Measurements from ENCODE around the gene TUBA1A. TPM values are rescaled to one million over a fixed set of nuclear protein-coding genes. Genes with fewer than 3 reads are reported as not detected.
A peak's percentile ranks its signal among the peaks of the same experiment; 100 is the strongest.

Gene TUBA1A
- total and polyA plus RNA-seq, 2 donors from 2014 or later, result 94.3 to 128 TPM

DNA sequence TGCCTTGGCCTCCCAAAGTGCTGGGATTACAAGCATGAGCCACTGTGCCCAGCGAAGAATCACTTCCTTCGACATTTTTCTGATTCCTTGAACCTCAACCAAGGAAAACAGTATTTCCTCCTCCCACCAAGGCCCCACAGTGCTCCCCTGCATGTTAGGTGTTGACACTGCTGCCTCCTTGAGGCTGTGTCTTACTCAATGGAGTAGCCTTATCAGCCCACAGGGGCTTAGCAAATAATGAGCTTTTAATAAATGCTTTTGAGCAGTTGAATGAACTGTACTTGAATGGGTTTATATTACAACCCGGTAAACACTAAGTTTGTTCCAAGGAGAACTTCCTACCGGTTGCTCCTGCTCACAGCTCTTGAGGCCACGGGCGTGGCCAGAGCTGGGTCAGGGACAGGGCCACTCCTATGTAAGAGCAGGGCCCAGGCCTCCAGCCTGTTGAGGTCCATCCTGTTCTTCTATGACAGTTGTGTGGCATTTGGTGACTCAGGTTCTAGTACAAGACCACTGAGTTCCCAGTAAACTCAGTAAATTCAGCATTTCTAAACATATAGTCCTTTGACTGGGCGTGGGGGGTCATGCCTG, 36.8 kb upstream of the TUBA1A start:
- Histone ChIP-seq H3K4me1 (ENCODE audit: control insufficient read depth in 2 of 3, insufficient read depth in 2 of 3, low read depth in 1 of 3, low read length in 3 of 3) (no peaks in the 10 kb centered on the region), H3K9me3 (ENCODE audit: control insufficient read depth in 2 of 3, insufficient read depth in 1 of 3, low read length in 3 of 3) (no peaks in the 10 kb centered on the region), H3K36me3 (ENCODE audit: control insufficient read depth in 2 of 3, insufficient read depth in 3 of 3, low read length in 3 of 3) (no peaks in the 10 kb centered on the region), H3K27me3 (ENCODE audit: control insufficient read depth, insufficient read depth, low read length) (no peaks in the 10 kb centered on the region), H3K9ac (ENCODE audit: low read length in 3 of 3) (no peak overlapping the region), H3K27ac (ENCODE audit: low read depth in 2 of 2, low read length in 2 of 2) (no peak overlapping the region), H3K4me3 (ENCODE audit: low read length in 3 of 3) (no peak overlapping the region)
- intact Hi-C loops (cut with DNase I), result no loop called here
- TF ChIP-seq, protein P1, sequence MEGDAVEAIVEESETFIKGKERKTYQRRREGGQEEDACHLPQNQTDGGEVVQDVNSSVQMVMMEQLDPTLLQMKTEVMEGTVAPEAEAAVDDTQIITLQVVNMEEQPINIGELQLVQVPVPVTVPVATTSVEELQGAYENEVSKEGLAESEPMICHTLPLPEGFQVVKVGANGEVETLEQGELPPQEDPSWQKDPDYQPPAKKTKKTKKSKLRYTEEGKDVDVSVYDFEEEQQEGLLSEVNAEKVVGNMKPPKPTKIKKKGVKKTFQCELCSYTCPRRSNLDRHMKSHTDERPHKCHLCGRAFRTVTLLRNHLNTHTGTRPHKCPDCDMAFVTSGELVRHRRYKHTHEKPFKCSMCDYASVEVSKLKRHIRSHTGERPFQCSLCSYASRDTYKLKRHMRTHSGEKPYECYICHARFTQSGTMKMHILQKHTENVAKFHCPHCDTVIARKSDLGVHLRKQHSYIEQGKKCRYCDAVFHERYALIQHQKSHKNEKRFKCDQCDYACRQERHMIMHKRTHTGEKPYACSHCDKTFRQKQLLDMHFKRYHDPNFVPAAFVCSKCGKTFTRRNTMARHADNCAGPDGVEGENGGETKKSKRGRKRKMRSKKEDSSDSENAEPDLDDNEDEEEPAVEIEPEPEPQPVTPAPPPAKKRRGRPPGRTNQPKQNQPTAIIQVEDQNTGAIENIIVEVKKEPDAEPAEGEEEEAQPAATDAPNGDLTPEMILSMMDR (IDR thresholded peaks at IDR 0.05; ENCODE audit: borderline replicate concordance, extremely low read depth, insufficient read depth), result no peak
- no peak for FAIRE-seq
- DNase-seq, result no peak

DNA sequence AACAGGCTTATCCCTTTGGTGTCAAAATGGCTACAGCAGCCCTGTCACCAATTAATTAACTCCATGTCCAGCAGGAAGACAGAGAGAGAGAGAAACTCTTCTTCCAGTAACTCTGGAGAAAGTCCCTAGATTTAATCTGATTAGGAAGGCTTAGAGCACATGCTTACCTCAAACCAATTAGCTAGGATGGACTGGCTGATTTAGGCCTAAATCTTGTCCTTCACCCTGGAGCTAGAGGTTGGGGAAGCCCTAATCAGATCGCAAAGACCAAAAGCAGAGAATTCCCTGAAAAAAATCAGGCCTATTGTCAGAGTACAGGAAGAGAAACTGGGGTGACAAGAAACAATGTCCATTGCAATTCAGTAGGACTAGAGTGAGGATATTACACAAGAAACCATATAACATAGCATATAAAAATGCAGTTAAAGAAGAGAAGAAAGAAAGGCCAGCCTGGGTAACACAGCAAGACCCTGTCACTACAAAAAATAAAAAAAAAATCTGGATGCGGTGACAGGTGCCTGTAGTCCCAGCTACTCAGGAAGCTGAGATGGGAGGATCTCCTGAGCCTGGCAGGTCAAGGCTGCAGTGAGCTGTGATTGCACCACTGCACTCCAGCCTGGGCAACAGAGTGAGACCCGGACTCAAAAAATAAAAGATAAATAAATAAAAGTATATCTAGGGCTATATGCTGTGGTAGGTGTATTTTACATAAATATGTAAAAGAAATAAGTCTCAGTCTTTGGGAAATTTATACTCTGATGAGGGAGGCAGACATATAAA, 34.9 kb upstream of the TUBA1A start:
- H3K27ac ChIP-seq (ENCODE audit: low read depth in 2 of 2, low read length in 2 of 2), result no peak overlapping the region
- TF ChIP-seq, protein P1 (IDR thresholded peaks at IDR 0.05; ENCODE audit: borderline replicate concordance, extremely low read depth, insufficient read depth), result no peak
- H3K4me1 ChIP-seq (ENCODE audit: control insufficient read depth in 2 of 3, insufficient read depth in 2 of 3, low read depth in 1 of 3, low read length in 3 of 3), result no peaks in the 10 kb centered on the region
- H3K36me3 ChIP-seq (ENCODE audit: control insufficient read depth in 2 of 3, insufficient read depth in 3 of 3, low read length in 3 of 3), result no peaks in the 10 kb centered on the region
- no peak overlapping the region for H3K4me3 ChIP-seq (ENCODE audit: low read length in 3 of 3)
- no peaks in the 10 kb centered on the region for H3K27me3 ChIP-seq (ENCODE audit: control insufficient read depth, insufficient read depth, low read length)
- FAIRE-seq (no peak), DNase-seq (no peak)
- no peaks in the 10 kb centered on the region for H3K9me3 ChIP-seq (ENCODE audit: control insufficient read depth in 2 of 3, insufficient read depth in 1 of 3, low read length in 3 of 3)
- no peak overlapping the region for H3K9ac ChIP-seq (ENCODE audit: low read length in 3 of 3)
- intact Hi-C loops (cut with DNase I), result no loop called here

- no peak overlapping the region for H3K9ac ChIP-seq (ENCODE audit: low read length in 3 of 3)
- H3K4me1 ChIP-seq (ENCODE audit: control insufficient read depth in 2 of 3, insufficient read depth in 2 of 3, low read depth in 1 of 3, low read length in 3 of 3), result no peaks in the 10 kb centered on the region
- H3K36me3 ChIP-seq (ENCODE audit: control insufficient read depth in 2 of 3, insufficient read depth in 3 of 3, low read length in 3 of 3), result no peaks in the 10 kb centered on the region
- no peaks in the 10 kb centered on the region for H3K9me3 ChIP-seq (ENCODE audit: control insufficient read depth in 2 of 3, insufficient read depth in 1 of 3, low read length in 3 of 3)
- H3K27me3 ChIP-seq (ENCODE audit: control insufficient read depth, insufficient read depth, low read length), result no peaks in the 10 kb centered on the region
- H3K4me3 ChIP-seq (ENCODE audit: low read length in 3 of 3), result no peak overlapping the region
- intact Hi-C loops (cut with DNase I), result no loop called here
- no peak for FAIRE-seq
- TF ChIP-seq, protein P1 (IDR thresholded peaks at IDR 0.05; ENCODE audit: borderline replicate concordance, extremely low read depth, insufficient read depth), result no peak
- H3K27ac ChIP-seq (ENCODE audit: low read depth in 2 of 2, low read length in 2 of 2), result peak overlapping the region; percentile 16 to 83
- no peak for DNase-seq
Measured at GRCh38 chr12:49223122-49223521, 34.2 kb upstream of the TUBA1A start.
